ENCODE data around the gene UBE2Q1. TPM values are rescaled to one million over a fixed set of nuclear protein-coding genes. Genes with fewer than 3 reads are reported as not detected.

The UBE2Q1 gene
- total and polyA plus RNA-seq, 2 of the 8 experiments (the other 6 are each of a cell fraction or from before 2014, with no cell fraction given): 13.2 to 95.8 TPM

DNA sequence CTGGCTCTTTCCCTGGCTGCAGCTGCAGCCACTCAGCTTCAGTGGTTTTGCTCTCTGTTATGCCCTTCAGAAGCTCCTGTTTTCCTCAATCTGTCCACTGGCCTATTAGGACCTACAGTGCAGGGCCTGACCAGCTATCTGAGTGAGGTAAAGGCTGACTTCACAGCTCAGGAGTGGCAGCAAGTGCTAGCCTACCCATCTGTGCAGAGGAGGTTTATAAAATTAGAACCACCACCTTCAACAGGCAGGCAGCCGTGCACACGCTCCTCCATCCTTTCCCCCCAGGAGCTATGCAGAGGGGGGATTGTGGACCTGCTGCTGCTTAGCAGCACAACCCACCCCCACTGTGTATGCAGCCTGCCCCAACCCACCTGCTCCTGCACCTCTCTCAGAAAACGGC lies 41.2 kb upstream of the UBE2Q1 start:
- H3K27ac ChIP-seq (ENCODE audit: low read depth, low read length): no peak overlapping the region
- no peak overlapping the region for H2BK15ac ChIP-seq (ENCODE audit: low read length)
- H3K23me2 ChIP-seq (ENCODE audit: low read depth, low read length): no peaks in the 10 kb centered on the region
- no peak overlapping the region for H3K18ac ChIP-seq (ENCODE audit: extremely low read depth, low read length)
- H3K79me1 ChIP-seq (ENCODE audit: low read depth, low read length): peaks cover 11% of the 10 kb centered on the region
- no peak overlapping the region for H2BK120ac ChIP-seq (replicated peaks; ENCODE audit: low read depth, low read length)
- FAIRE-seq (no peak), DNase-seq (ENCODE audit: low read depth in 1 of 2, low spot score in 2 of 2) (no peak)
- no peak overlapping the region for H2AK5ac ChIP-seq (ENCODE audit: low read depth, low read length)
- H3K56ac ChIP-seq (replicated peaks; ENCODE audit: insufficient read length, low read depth, low read length): no peak overlapping the region
- H3K4me2 ChIP-seq (ENCODE audit: insufficient read depth in 1 of 2, low read depth in 2 of 2, low read length in 2 of 2): no peak overlapping the region
- no peaks in the 10 kb centered on the region for H3K4me1 ChIP-seq (replicated peaks in 1 of 4; ENCODE audit: control insufficient read depth in 3 of 4, insufficient read depth in 4 of 4, low read length in 3 of 4)
- H4K20me1 ChIP-seq (replicated peaks in 1 of 2; ENCODE audit: control insufficient read depth in 1 of 2, insufficient read depth in 2 of 2, low read length in 2 of 2): peaks cover 17 to 30% of the 10 kb centered on the region in 2 experiments
- no peak overlapping the region for H3K4ac ChIP-seq (replicated peaks; ENCODE audit: insufficient read length, low read depth, low read length)
- H3K36me3 ChIP-seq (ENCODE audit: control insufficient read depth in 2 of 4, insufficient read depth in 4 of 4, low read length in 3 of 4): peaks cover 38 to 61% (median 56%) of the 10 kb centered on the region in 4 experiments
- no peak overlapping the region for H2BK12ac ChIP-seq (ENCODE audit: low read depth, low read length)
- H3K9ac ChIP-seq (replicated peaks in 1 of 4; ENCODE audit: extremely low read depth in 1 of 4, low read depth in 3 of 4, low read length in 3 of 4): no peak overlapping the region
- no peak overlapping the region for H2AFZ ChIP-seq (ENCODE audit: low read length)
- H4K8ac ChIP-seq (ENCODE audit: extremely low read depth, insufficient read depth, low read length): no peak overlapping the region
- H3K14ac ChIP-seq (ENCODE audit: insufficient read length): no peak overlapping the region
- 89% methylated on average over 3 of the region's 3 CpGs; no CpG with 5 or more reads in 1 of the 2 experiments for WGBS, 2 experiments (ENCODE audit: extremely low coverage in 1 of 2, insufficient coverage in 1 of 2, insufficient read length in 1 of 2, insufficient replicate concordance in 2 of 2, low coverage in 1 of 2, low lambda C conversion rate in 2 of 2, missing lambda C conversion rate in 1 of 2)
- H4K5ac ChIP-seq (ENCODE audit: insufficient read length, low read depth, low read length): no peak overlapping the region
- ChIA-PET CTCF (ENCODE audit: partially characterized antibody) (interaction anchor here (0.7 to 1.4 kb wide), 5 partner anchors 11 to 220 kb away, joined by 3 to 4 read pairs (median 3); no protein-coding TSS in a partner anchor), POLR2A (ENCODE audit: partially characterized antibody) (interaction anchor here (0.6 to 2.1 kb wide), 5 partner anchors 8 to 26 kb away, joined by 3 to 7 read pairs (median 5); no protein-coding TSS in a partner anchor)
- peaks cover 19 to 60% of the 10 kb centered on the region in 2 experiments for H3K79me2 ChIP-seq (ENCODE audit: control insufficient read depth in 1 of 2, insufficient read depth in 2 of 2, low read length in 2 of 2)
- H2BK5ac ChIP-seq (ENCODE audit: low read depth, low read length): no peak overlapping the region
- no peaks in the 10 kb centered on the region for H3K9me3 ChIP-seq (ENCODE audit: insufficient read depth in 2 of 2, low read depth in 1 of 2, low read length in 1 of 2)
- H3K27me3 ChIP-seq (replicated peaks in 1 of 4; ENCODE audit: control insufficient read depth in 3 of 4, extremely low read depth in 1 of 4, insufficient read depth in 3 of 4, low read length in 3 of 4): no peaks in the 10 kb centered on the region
- H4K91ac ChIP-seq (replicated peaks; ENCODE audit: insufficient read length, low read length): no peak overlapping the region
- H3K4me3 ChIP-seq (ENCODE audit: extremely low read depth in 1 of 4, insufficient read depth in 2 of 4, low read depth in 3 of 4, low read length in 4 of 4): no peak overlapping the region
- H3K23ac ChIP-seq (ENCODE audit: insufficient read length): no peak overlapping the region
- H2BK20ac ChIP-seq (ENCODE audit: low read length): no peak overlapping the region
- TF ChIP-seq CBX5 (IDR thresholded peaks at IDR 0.05; ENCODE audit: low read depth, low read length): no peak
- no peak for TF ChIP-seq NRF1 (IDR thresholded peaks at IDR 0.05; ENCODE audit: low read depth, low read length)
- no peak for TF ChIP-seq SRF (IDR thresholded peaks at IDR 0.05; ENCODE audit: low read depth, low read length)

Data from H1 (cell line).